ENCODE results near the gene MUSTN1.

MUSTN1 gene

GRCh38 chr3:52838561-52839267 is 3.9 kb upstream of the MUSTN1 start:
- no peak for TF ChIP-seq CTCF (IDR thresholded peaks at IDR 0.05; ENCODE audit: insufficient read depth, low read depth, low read length, missing control alignments)
- no peak overlapping the region for H3K4me3 ChIP-seq (ENCODE audit: low read depth, low read length)
- DNase-seq (ENCODE audit: low read depth) = no peak

GRCh38 chr3:52836986-52837385 is 2.2 kb upstream of the MUSTN1 start:
- H3K4me3 ChIP-seq (ENCODE audit: low read depth, low read length) = no peak overlapping the region
- no peak for TF ChIP-seq CTCF (IDR thresholded peaks at IDR 0.05; ENCODE audit: insufficient read depth, low read depth, low read length, missing control alignments)
- DNase-seq (ENCODE audit: low read depth) = no peak

GRCh38 chr3:52836471-52836845 is 1.6 kb upstream of the MUSTN1 start:
- no peak for DNase-seq (ENCODE audit: low read depth)
- no peak for TF ChIP-seq CTCF (IDR thresholded peaks at IDR 0.05; ENCODE audit: insufficient read depth, low read depth, low read length, missing control alignments)
- H3K4me3 ChIP-seq (ENCODE audit: low read depth, low read length) = no peak overlapping the region

DNA sequence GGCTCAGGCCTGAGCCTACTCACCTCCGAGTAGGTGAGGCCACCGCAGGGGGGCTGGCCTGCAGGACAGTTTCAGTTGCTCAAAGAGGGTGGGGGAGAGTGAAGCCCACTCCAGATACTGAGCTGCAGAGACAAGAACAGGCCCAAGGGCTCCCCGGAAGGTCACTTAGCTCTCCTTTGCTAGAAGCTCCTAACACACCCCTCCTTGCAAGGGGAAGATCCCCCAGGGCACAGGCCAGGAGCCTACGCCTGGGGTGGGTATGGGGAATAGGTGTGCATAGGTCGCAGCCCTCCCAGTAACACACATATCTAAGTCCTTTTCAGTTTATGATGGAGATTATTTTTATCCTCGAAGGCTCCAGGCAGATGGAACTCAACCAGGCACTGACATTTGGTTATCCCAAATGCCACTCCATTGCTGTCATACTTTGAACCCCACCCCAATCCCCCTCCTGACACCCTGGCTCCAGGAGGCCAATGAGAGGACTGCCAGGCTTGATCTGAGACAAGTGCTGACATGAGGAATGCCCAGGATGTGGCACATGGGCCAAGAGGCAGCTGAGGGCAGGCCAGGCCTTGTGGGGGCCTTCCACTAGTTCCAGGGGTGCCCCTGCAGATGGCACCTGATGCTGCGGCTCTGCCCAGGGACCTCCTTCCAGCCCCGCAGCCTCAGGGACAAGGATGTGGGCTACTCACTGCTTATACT is 1.1 kb upstream of the MUSTN1 start:
- no peak overlapping the region for H3K4me3 ChIP-seq (ENCODE audit: low read depth, low read length)
- DNase-seq (ENCODE audit: low read depth) = no peak
- no peak for TF ChIP-seq CTCF (IDR thresholded peaks at IDR 0.05; ENCODE audit: insufficient read depth, low read depth, low read length, missing control alignments)

DNA sequence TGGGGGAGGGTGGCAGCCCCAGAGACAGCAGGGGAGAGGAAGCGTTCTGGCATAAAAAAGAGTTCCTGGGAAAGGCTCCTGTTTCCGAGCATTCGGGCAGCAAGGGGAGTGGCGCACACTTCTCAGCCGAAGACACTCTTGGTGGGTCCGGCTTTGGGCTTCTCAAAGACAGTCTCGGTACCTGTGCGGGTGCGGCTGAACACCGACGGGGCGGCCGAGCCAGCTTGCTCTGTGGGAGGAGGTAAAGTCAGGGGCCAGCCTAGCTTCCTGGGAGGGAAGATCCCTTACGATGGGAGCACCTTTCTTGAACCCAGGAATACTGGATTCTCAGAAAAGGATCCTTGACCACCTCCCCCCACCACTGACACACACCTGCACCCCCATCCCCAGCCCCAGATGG is 1.6 kb downstream of the MUSTN1 start:
- DNase-seq (ENCODE audit: low read depth) = no peak
- no peak overlapping the region for H3K4me3 ChIP-seq (ENCODE audit: low read depth, low read length)
- no peak for TF ChIP-seq CTCF (IDR thresholded peaks at IDR 0.05; ENCODE audit: insufficient read depth, low read depth, low read length, missing control alignments)

DNA sequence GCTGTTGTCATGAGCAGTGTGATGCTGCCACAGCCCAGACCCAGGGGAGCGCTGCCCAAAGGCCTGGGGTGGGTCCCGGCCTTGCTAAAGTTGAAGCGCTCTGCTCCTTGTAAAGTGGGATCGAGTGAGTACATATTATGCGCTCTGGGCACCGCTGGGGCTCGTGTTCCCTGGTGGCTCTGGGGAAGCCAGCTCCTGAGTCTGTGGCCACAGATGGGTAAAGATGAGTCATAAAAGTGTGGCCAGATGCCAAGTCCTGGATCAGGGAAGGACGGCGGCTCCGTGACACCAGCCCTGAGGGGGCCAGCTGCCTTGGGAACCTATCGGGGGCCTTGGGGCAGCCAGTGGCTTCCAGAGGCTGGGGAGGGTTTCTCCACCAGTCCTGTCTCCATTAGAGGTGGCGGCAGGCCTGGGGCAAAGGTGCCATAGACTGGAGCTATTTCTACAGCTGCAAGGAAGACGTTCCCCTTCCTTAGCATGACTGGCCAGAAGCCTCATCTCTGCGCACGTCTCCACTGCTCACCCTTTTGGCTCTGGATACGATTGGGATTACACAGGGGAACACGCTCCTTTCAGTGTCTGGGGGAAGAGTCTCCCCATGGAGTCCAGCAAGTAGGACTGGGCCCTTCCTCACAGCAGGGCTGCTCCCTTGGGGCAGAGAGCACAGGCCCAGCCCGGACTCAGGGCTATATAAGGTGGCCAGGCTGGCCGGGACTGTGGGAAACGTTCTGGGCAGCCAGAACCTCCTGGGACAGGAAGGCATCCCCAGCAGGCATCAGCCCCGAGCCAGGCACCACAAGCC is 3.1 kb downstream of the MUSTN1 start:
- no peak overlapping the region for H3K4me3 ChIP-seq (ENCODE audit: low read depth, low read length)
- no peak for DNase-seq (ENCODE audit: low read depth)
- TF ChIP-seq CTCF (IDR thresholded peaks at IDR 0.05; ENCODE audit: insufficient read depth, low read depth, low read length, missing control alignments) = no peak

All from GM12865 (cell line).